Measurements from ENCODE around the gene FAM81A.
"Not testable (repeated sequence)": the region's sequence is repeated elsewhere in the genome, so short reads cannot be mapped to it uniquely, and the experiment has no call there.

FAM81A gene

DNA sequence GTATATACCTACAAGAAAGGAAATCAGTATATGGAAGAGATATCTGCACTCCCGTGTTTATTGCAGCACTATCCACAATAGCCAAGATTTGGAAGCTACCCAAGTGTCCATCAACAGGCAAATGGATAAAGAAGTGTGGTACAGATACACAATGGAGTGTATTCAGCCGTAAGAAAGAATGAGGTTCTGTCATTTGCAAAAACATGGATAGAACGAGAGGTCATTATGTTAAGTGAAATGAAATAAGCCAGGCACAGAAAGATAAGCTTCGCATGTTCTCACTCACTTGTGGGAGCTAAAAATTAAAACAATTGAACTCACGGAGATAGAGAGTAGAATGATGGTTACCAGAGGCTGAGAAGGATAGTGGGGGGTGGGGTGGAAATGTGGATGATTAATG lies 53.1 kb downstream of the FAM81A start:
- no peak for DNase-seq

- peak; percentile 34 for DNase-seq
These were observed 54.7 kb downstream of the FAM81A start for GRCh38 chr15:59492389-59493377.

DNA sequence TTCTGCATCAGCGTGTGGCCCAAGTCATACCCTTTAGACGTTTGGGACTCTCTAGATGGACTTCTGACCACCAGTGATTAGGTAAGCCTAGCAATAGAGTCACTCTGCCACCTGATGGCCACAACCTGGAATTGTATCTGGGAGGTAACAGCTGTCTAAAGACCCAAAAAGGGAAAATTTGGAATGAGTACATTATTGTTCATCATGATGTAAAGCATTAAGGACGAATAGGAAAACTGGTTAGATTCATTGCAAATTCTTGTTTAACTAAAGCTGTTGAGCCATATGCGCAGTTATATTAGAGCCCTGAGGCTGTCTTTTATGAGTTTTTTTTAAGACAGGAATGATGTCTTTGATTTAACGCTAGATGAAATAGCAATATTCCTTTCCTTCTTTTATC lies 63.6 kb downstream of the FAM81A start:
- DNase-seq = no peak

DNA sequence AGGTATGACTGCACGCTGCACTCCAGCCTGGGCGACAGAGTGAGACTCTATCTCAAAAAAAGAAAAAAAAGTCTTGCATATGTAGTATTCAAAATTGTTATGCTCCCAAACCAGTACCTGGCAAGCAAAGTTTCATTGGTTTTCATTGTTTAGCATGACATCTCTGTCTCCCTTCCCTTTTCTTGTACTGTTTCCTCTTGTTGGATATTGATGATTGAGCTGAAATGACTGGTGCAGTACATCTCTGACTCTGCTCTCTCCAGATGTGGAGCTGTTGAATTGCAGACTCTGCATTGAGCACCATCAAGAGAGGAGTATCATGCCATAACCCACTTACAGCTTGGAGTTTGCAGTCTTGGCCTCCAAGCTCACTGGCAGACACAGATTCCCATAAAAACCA lies 77.2 kb downstream of the FAM81A start:
- DNase-seq = no peak

GRCh38 chr15:59516655-59517461 lies 78.9 kb downstream of the FAM81A start:
- no peak for DNase-seq

DNA sequence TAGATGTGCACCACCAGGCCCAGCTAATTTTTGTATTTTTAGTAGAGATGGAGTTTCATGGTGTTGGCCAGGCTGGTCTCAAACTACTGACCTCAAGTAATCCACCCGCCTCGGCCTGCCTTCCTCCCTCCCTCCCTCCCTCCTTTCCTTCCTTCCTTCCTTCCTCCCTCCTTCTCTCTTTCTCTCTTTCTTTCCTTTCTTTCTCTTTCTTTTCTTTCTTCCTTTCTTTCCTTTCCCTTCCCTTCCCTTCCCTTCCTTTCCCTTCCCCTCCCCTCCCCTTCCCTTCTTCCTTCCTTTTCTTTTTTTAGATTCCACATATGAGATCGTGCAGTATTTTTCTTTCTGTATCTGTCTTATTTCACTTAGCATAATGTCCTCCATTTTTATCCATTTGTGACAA lies 81.3 kb downstream of the FAM81A start:
- DNase-seq = no peak

DNA sequence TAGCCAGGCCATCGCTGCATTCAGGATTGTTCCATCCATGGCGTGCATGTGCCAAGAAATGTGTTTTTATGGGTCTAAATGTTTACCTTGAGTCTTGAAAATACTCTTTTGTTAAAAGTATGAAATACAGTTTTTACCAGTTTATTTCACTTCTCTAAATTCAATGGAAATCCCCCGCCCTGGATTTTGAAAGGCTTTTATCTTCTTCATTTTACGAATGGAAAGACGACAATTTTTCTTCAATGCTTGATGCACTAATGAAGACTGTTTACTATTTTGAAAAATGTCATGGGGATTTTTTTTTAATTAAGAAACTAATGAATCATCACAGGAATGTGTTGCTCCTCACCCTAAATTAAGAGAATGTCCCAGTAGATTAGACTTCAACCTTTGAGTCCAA lies 83.5 kb downstream of the FAM81A start:
- no peak for DNase-seq

GRCh38 chr15:59522988-59523461 lies 85.0 kb downstream of the FAM81A start:
- no peak for DNase-seq

- DNase-seq = no peak
These were observed 85.7 kb downstream of the FAM81A start for GRCh38 chr15:59523702-59524101.

GRCh38 chr15:59524331-59524731 lies 86.3 kb downstream of the FAM81A start:
- no peak for DNase-seq

- DNase-seq = not testable (repeated sequence)
These were observed 88.5 kb downstream of the FAM81A start for GRCh38 chr15:59526466-59526865.

- DNase-seq = no peak
These were observed 90.4 kb downstream of the FAM81A start for GRCh38 chr15:59528429-59528828.

- peak; percentile 49 for DNase-seq
These were observed 91.0 kb downstream of the FAM81A start for GRCh38 chr15:59528961-59529402.

DNA sequence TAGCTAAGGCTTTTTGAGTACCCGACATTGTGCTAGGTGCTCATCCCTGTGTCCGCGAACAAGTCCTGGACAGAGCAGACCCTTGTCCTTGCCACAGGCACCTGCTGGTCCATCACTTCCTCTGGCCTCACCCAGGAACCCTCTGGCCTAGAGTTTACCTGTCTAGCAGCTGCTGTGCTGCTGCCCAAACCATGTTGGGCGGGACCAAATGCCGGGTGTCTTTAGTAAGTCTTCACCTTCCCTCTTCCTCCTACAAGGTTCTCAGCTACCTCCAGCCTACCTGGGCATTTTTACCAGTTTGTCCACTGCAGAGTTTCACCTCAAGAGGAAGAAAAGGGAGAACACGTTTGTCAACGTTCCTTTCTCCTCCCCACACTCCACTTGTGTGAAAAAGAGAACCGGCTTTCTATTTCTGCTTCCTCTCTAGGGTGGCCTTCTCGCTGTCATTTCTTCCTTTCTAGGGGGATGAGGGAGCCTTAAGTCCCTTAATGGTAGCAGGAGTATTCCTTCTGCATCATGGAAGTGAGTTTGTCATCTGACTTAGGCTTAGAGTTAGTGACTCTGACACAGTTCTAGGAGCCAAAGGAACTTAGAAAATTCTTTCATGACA lies 93.2 kb downstream of the FAM81A start:
- DNase-seq = peak; percentile 10

GRCh38 chr15:59532770-59533379 lies 94.9 kb downstream of the FAM81A start:
- DNase-seq = peak; percentile 37

- DNase-seq = no peak
These were observed 98.6 kb downstream of the FAM81A start for GRCh38 chr15:59536553-59536952.

GRCh38 chr15:59537403-59537802 lies 99.4 kb downstream of the FAM81A start:
- no peak for DNase-seq

DNA sequence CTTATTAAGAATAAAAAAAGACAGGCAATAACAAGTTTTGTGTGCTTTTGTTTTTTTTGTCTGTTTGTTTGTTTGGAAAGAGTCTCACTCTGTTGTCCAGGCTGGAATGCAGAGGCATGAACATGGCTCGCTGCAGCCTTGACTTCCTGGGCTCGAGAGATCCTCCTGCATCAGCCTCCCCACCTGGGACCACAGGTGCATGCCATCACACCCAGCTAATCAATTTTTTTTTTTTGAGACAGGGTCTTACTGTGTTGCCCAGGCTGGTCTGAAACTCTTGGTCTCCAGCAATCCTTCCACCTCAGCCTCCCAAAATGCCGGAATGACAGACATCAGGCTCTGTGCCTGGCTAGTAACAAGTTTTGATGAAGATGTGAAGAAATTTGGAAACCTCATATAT lies 100.5 kb downstream of the FAM81A start:
- DNase-seq = no peak

- DNase-seq = no peak
These were observed 101.8 kb downstream of the FAM81A start for GRCh38 chr15:59539799-59540198.

- DNase-seq = no peak
These were observed 102.7 kb downstream of the FAM81A start for GRCh38 chr15:59540654-59541053.

GRCh38 chr15:59541750-59542149 lies 103.8 kb downstream of the FAM81A start:
- DNase-seq = no peak

DNA sequence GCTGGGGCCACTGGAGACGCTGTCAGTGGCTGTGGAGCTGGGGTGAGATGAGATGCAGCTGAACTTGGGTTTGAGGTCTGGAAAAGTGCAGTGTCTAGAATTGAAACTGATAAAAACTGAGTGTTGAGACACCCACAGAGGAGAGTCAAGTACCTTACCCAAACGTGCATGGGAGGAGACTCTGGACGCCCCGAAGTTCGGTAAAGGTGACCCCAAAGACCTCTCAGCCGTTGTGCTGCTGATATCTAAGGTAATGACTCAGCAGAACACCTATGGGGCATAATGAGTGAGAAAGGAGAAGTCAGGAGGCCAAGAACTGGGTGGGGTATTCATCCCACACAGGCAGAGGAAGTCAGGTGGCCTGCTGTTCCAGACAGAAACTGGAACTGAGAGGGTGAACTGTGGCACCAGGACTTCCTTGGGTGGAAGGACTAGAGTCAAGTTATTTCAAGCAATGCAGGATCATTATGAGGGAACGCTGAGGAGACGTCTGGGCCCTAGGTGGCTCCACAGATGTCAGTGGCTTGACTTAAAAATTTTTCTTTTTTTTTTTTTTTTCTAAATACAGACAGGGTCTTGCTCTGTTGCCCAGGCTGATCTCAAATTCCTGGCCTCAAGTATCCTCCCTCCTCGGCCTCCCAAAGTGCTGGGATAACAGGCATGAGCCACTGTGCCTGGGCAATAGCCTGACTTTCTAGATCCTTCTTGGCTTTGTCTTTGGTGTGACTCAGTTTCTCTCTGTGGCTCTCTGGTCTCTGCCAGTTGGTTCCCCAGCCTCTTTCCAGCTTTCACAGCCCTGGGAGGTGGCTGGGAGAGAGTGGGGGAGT lies 105.9 kb downstream of the FAM81A start:
- peak; percentile 22 for DNase-seq

Data from GDM1 (cell line).